MM.1S (cell line): ENCODE data around the gene C6orf136.

Experiments
- CTCF ChIP-seq: fragments of 300-600 bp; sonication (generic); IDR thresholded peaks from 2 replicates; pipeline ENCODE4 v1.5.1; 2016; ENCODE audit warnings: antibody characterized with exemption, low read length, mixed read lengths
- EZH2 ChIP-seq: fragments of 300-600 bp; sonication (generic); optimal IDR thresholded peaks from 2 replicates; pipeline ENCODE3; 2017; ENCODE audit warnings: low read depth, mild to moderate bottlenecking, antibody characterized with exemption, low read length, mixed read lengths

- TF ChIP-seq EZH2 (no peak), CTCF (no peak)
Observed at GRCh38 chr6:30676660-30677285, 29.8 kb downstream of the C6orf136 start.
